Measurements from ENCODE around the gene SPATA45.

Gene SPATA45

GRCh38 chr1:212792396-212792908 is 55.0 kb downstream of the SPATA45 start:
- peak overlapping the region; percentile 99 for H3K4me3 ChIP-seq (ENCODE audit: low read depth, low read length)
- TF ChIP-seq, protein P1, sequence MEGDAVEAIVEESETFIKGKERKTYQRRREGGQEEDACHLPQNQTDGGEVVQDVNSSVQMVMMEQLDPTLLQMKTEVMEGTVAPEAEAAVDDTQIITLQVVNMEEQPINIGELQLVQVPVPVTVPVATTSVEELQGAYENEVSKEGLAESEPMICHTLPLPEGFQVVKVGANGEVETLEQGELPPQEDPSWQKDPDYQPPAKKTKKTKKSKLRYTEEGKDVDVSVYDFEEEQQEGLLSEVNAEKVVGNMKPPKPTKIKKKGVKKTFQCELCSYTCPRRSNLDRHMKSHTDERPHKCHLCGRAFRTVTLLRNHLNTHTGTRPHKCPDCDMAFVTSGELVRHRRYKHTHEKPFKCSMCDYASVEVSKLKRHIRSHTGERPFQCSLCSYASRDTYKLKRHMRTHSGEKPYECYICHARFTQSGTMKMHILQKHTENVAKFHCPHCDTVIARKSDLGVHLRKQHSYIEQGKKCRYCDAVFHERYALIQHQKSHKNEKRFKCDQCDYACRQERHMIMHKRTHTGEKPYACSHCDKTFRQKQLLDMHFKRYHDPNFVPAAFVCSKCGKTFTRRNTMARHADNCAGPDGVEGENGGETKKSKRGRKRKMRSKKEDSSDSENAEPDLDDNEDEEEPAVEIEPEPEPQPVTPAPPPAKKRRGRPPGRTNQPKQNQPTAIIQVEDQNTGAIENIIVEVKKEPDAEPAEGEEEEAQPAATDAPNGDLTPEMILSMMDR (conservative IDR thresholded peaks at IDR 0.05; ENCODE audit: low read depth, low read length): no peak
- no peak for DNase-seq (ENCODE audit: low read depth)

- TF ChIP-seq, protein P1 (conservative IDR thresholded peaks at IDR 0.05; ENCODE audit: low read depth, low read length): no peak
Observed at GRCh38 chr1:212791676-212792395, 55.6 kb downstream of the SPATA45 start, which contains the start of the genes NSL1 and TATDN3. Gene NSL1, minus strand, starts transcription at chr1:212791777. Its CDS starts 14 bp downstream, at chr1:212791763. Gene TATDN3, plus strand, starts transcription at chr1:212791894. Its CDS starts 28 bp downstream, at chr1:212791922.

GRCh38 chr1:212791261-212791675 is 56.2 kb downstream of the SPATA45 start:
- peak; percentile 73 for DNase-seq (ENCODE audit: low read depth)
- peak overlapping the region; percentile 99 for H3K4me3 ChIP-seq (ENCODE audit: low read depth, low read length)
- TF ChIP-seq, protein P1 (conservative IDR thresholded peaks at IDR 0.05; ENCODE audit: low read depth, low read length): no peak

More at GRCh38 chr1:212791676-212792395, 55.6 kb downstream of the SPATA45 start, which contains the start of the genes NSL1 and TATDN3:
- DNase-seq (ENCODE audit: low read depth): peak; percentile 95
- peak within 1 kb of the TSS; percentile 99 for H3K4me3 ChIP-seq (ENCODE audit: low read depth, low read length)

- no peak overlapping the region for H3K4me3 ChIP-seq (ENCODE audit: low read depth, low read length)
- TF ChIP-seq, protein P1 (conservative IDR thresholded peaks at IDR 0.05; ENCODE audit: low read depth, low read length): no peak
- DNase-seq (ENCODE audit: low read depth): no peak
Observed at GRCh38 chr1:212785871-212786270, 61.6 kb downstream of the SPATA45 start.

- DNase-seq (ENCODE audit: low read depth): no peak
- H3K4me3 ChIP-seq (ENCODE audit: low read depth, low read length): no peak overlapping the region
- TF ChIP-seq, protein P1 (conservative IDR thresholded peaks at IDR 0.05; ENCODE audit: low read depth, low read length): no peak
Observed at GRCh38 chr1:212783976-212784375, 63.5 kb downstream of the SPATA45 start.

- DNase-seq (ENCODE audit: low read depth): peak; percentile 69
- TF ChIP-seq, protein P1 (conservative IDR thresholded peaks at IDR 0.05; ENCODE audit: low read depth, low read length): peak; percentile 53
- H3K4me3 ChIP-seq (ENCODE audit: low read depth, low read length): no peak overlapping the region
Observed at GRCh38 chr1:212782422-212783154, 64.9 kb downstream of the SPATA45 start.

All from choroid plexus epithelial cell (primary cell).